ENCODE results near the gene NCOA7.
"Not testable (repeated sequence)": the region's sequence is repeated elsewhere in the genome, so short reads cannot be mapped to it uniquely, and the experiment has no call there.

The NCOA7 gene

DNA sequence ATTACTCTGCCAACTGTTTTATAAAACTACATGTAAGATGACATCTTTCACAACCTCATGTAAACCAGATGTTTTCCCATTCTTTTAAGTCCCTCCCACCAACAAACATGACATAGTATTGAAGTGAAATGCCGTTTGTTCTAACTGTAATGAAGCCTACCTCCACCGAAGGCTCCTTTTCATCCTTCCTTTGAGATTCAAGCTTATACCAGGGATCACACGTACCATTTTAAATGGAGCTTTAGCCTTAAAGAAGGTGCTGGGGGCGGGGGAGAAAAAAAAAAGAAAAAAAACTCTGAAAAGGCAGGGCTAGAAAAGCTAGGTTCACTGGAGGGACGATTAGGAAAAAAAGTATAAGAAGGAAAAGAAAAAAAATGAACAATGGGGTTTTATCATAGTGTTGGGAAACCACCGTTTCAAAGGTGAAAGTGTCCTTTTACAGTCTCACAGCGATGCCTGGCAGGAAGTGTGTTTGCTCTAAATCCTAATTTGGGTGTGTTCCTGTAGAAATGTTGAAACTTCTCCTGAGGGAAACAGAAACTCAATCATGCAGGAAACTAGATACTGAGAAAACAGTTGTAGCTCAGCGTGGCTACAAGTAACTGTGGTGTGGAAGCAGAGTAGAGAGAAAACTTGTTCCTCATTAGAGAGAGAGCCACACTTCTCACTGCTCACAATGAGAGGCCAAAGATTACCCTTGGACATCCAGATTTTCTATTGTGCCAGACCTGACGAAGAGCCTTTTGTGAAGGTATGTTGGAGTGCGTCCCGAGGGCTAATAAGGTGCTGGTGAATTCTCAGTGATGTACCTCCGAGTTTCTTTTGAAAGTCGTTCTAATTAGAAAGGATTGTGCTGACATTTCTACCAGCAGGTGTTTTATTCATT, 128.2 kb downstream of the NCOA7 start:
- peak in 2 of 3 experiments; percentile 14 to 19 for DNase-seq (ENCODE audit: low read depth in 3 of 3)

GRCh38 chr6:125919618-125920017, 128.9 kb downstream of the NCOA7 start:
- no peak for DNase-seq (ENCODE audit: low read depth in 3 of 3)

DNA sequence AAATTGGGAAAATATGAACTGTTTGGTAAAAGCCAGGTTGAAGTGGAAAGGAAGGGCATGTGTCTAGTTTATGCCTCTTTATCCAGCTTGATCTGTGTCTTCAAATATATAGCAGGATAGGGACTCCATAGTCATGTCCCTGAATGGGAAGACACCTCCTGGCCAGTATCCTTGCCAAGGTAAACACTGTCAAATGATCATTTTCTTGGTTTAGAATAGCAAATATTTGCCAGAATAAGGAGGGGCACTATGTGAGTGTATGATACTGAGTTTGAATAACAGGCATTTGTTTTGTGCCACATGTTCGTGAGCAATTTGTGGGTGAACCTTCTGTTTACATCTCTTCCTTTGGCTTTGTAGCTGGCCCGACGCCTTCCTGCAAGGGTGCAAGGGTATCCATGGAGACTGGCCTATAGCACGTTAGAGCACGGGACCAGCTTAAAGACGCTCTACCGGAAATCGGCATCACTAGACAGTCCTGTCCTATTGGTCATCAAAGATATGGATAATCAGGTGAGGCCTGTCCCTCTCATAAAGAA, 131.6 kb downstream of the NCOA7 start:
- DNase-seq (ENCODE audit: low read depth in 3 of 3) = no peak

DNA sequence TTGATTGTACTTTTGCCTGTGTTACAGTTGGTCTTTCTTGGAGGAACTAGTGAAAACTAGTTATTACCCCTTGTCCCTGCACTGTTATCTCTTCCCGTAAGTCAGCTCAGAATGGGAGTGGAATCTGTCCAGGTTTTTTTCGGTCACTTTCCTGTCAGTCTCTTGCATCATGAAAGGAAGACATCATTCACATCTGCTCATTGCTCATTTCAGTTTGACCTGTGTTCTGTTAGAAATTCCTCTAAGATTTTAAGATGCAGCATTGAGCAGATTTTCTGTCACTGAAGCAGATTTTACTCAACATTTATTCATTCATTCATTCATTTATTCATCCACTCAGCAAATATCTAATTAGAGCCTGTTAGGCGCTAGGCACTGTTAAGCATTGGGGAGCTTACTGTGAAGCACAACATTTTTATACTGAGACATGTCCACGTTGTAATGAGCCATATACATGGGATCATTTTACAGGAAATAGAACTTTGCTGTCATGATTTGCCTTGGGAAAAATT, 132.7 kb downstream of the NCOA7 start:
- DNase-seq (ENCODE audit: low read depth in 3 of 3) = no peak

- no peak for DNase-seq (ENCODE audit: low read depth in 3 of 3)
These were observed 133.4 kb downstream of the NCOA7 start for GRCh38 chr6:125924169-125924568.

- DNase-seq (ENCODE audit: low read depth in 3 of 3) = no peak
These were observed 134.1 kb downstream of the NCOA7 start for GRCh38 chr6:125924697-125925358.

- no peak for DNase-seq (ENCODE audit: low read depth in 3 of 3)
These were observed 136.0 kb downstream of the NCOA7 start for GRCh38 chr6:125926711-125927110.

DNA sequence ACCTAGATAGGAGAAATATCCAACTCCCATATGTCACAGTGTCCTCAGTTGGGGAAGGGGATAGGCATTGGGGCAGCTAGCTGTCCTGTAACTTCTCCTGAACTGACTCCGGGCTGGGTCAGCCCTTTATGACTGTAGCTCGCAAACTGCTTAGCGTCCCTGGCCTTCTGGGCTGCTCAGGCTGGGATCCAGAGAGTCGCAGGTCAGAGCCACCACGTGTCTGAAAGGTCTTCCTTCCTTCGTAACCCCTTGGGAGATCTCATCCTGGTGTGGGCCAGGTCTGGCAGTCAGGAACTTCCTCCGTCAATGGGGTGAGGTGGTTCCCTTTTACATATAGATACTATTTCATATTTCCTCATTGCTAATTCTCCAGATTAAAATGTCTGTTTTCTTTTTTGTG, 137.0 kb downstream of the NCOA7 start:
- no peak for DNase-seq (ENCODE audit: low read depth in 3 of 3)

DNA sequence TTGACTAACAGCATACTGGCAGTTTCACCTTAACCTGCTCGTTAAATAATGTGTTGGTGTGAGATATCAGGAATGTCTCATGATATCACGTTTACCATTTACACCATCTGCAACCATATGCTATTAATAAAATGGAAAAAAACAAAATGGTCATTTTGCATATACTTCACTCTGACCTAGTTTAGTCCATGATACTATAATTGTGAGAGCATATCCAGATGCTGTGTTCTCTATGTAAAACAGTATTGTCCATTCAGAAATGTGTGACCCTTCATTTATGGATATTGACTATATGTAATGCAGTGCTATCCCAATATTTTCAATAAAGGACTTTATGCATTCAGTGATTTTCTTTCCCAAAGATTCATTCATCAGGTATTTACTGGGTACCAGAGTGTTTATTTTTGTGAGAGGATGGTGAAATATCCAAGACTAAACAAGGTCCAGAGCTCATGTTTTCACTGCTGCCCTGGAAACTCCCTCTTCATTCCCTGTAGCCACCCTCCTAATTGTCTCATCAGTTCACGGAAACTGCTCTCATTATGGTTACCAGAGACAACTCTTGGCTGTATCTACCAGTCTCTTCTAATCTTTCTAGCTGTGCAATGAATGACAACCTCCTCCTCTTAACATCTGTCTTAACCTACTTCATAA, 140.1 kb downstream of the NCOA7 start:
- no peak for DNase-seq (ENCODE audit: low read depth in 3 of 3)

DNA sequence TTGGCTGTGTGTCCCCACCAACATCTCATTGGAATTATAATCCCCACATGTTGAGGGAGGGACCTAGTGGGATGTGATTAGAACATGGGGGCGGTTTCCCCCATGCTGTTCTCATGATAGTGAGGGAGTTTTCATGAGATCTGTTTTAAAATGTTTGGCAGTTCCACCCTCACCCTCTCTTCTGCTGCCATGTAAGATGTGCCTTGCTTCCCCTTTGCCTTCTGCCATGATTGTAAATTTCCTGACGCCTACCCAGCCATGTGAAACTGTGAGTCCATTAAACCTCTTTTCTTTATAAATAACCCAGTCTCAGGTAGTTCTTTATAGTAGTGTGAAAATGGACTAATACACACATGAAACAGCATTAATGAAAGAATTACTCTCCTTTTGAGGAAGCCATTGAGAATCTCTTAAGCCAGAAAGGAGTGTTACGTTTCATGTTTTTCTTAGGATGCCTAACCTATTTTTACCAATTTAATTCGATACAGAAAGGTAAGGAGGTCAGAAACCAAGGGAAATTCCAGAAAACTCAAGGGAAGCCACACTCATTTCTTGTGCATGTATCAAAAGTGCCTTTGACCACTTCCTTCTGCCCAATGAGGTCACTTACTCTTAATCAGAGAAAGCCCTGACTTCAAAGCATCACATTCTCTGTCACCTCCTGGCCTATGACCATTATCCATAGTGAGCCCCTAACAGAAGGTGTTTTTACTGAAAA, 141.1 kb downstream of the NCOA7 start:
- DNase-seq (ENCODE audit: low read depth in 3 of 3) = no peak

GRCh38 chr6:125932451-125932795, 141.7 kb downstream of the NCOA7 start:
- no peak for DNase-seq (ENCODE audit: low read depth in 3 of 3)

- not testable (repeated sequence) for DNase-seq (ENCODE audit: low read depth in 3 of 3)
These were observed 144.8 kb downstream of the NCOA7 start for GRCh38 chr6:125935520-125935919.

GRCh38 chr6:125939026-125939425, 148.3 kb downstream of the NCOA7 start:
- DNase-seq (ENCODE audit: low read depth in 3 of 3) = no peak

DNA sequence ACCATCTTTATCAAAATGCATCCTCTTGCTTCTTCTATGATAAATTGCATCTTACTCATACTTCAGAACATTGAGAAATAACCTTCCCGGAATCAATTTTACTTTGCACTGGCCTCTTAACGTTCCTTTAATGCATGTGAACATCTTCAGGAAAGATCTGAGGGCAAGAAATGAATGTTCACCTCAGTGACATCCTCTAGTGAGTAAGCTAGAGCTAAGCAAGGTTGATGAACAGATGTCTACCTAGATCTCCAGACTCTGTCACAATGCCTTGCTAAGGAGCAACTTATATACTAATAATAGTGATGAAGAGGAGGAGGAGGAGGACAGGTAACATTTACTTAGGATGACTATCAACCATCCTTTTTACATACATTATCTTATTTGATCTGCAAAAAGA, 149.0 kb downstream of the NCOA7 start:
- DNase-seq (ENCODE audit: low read depth in 3 of 3) = no peak

- DNase-seq (ENCODE audit: low read depth in 3 of 3) = no peak
These were observed 149.7 kb downstream of the NCOA7 start for GRCh38 chr6:125940247-125941041.

GRCh38 chr6:125942672-125943527, 152.1 kb downstream of the NCOA7 start:
- DNase-seq (ENCODE audit: low read depth in 3 of 3) = no peak

DNA sequence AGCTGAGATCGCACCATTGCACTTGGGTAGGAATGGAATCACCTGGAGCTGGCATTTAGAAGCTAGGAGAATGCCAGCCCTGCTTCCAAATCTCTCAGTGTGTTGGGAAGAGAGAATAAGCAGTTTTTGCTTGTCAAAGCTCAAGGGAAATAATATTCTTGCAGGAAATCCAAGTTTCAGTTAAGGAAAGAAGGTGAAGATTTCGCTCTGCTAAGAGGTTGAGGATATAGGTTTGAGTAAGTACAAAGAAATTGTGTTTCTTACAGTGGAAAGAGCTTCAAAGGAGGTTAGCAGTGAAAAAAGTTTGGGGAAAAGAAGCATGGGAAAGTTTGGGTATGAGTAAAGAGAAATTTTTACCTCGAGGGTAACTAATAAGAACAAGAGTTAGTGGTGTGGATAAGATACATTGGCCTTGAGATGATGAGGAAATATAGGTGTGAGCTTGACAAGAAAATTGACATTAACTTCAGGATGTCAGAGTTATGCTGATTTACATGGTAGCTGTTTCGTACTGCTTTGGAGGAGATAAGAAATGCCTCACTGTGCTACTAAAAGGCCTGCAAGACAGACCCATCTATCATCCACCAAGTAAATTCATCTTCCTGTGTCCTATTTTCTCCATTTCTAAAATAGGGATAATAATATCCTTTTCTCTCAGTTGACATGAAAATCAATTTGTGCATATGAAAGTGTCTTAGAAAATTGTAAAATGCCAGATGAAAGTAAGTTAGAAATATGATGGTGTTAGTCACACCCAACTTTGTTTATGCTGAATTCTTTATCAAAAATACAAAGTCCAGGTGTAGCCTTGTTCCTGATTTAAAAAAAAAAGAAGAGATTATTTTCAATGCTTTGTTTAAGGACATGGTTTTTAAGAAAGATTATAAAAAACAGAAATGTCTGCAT, 153.0 kb downstream of the NCOA7 start:
- no peak for DNase-seq (ENCODE audit: low read depth in 3 of 3)

DNA sequence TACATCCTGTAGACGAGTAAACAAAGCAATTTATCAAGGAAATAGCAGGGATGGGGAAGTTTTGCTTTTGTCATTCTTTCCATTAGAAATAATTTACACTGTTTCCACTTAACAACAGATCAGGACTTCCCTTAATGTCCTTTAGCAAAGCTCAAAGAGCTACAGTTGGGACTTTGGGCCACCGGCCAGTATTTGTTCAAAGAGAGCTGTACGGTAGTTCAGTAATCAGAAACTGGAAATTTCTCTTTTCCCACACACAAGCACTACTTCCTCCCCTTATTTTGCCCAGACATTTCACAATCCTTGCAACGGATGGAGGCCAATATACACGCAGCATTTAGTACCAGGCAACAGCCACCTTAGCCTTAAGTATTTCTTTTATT, 153.7 kb downstream of the NCOA7 start:
- DNase-seq (ENCODE audit: low read depth in 3 of 3) = no peak

DNA sequence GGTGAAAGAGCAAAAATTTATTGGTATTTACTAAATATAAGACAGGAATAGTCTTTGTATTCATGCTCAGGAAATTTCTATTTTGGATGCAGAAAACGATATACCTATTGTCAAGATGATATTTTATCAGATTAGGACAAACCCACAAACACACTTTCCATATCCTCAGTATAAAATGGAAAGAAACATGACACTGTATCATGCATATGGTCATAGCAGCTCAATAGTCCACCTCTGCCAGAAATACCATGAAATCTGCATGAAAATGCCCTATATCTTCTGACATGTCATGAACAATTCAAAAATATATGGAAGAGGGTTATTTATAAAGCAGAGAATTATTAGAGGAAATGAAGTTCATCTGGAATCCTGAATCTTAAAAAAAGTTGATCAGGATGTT, 154.1 kb downstream of the NCOA7 start:
- DNase-seq (ENCODE audit: low read depth in 3 of 3) = no peak

All from stimulated activated CD4-positive, alpha-beta T cell treated with anti-CD3 and anti-CD28 coated beads, TNF-alpha, amount 100 ng/mL, for 4 hours (primary cell).